Ovary (tissue), 9 donors: ENCODE data around the gene DHX9. TPM values are rescaled to one million over a fixed set of nuclear protein-coding genes. Genes with fewer than 3 reads are reported as not detected.

Experiments used
- DNase-seq, 5 donors: peaks; one replicate each; pipeline ENCODE4 v3.0.0-alpha.2; 2019 to 2020
- H3K27ac ChIP-seq, 2 donors: fragments of 200-600 bp; one replicate each; pipeline versions ENCODE4 v1.5.1 to v1.8.0; 2019 to 2022
- H3K27me3 ChIP-seq: fragments of 200-600 bp; one replicate; pipeline ENCODE4 v1.8.0; 2022
- H3K36me3 ChIP-seq: fragments of 200-600 bp; sonication (generic); one replicate; pipeline ENCODE4 v1.5.1; 2019
- H3K4me1 ChIP-seq: one replicate; pipeline ENCODE4 v1.8.1; 2013; ENCODE audit warnings: mild to moderate bottlenecking, moderate library complexity; ENCODE audit not compliant: insufficient read depth
- H3K4me3 ChIP-seq: fragments of 200-600 bp; sonication (generic); one replicate; pipeline ENCODE4 v1.5.1; 2017
- H3K9me3 ChIP-seq, 2 donors: fragments of 200-600 bp in 1 of 2; sonication (generic) in 1 of 2; one replicate each; pipeline versions ENCODE4 v1.5.1 to v1.8.1; 2013 to 2019; ENCODE audit warnings: mild to moderate bottlenecking in 1 of 2, moderate library complexity in 1 of 2
- CTCF ChIP-seq, 3 donors: fragments of 450-650 bp in 2 of 3; fragments of 200-600 bp in 1 of 3; IDR thresholded peaks; one replicate each; pipeline versions ENCODE4 v1.5.1 to v1.8.0; 2016 to 2022; ENCODE audit warnings: antibody characterized with exemption in 3 of 3, mild to moderate bottlenecking in 1 of 3
- EP300 ChIP-seq: sonication (generic); formaldehyde crosslinking; IDR thresholded peaks from one replicate; pipeline ENCODE4 v1.6.1; 2017; ENCODE audit warnings: antibody characterized with exemption
- POLR2A ChIP-seq: fragments of 450-650 bp; IDR thresholded peaks from one replicate; pipeline ENCODE4 v1.6.1; 2017; ENCODE audit warnings: antibody characterized with exemption, mild to moderate bottlenecking, moderate library complexity
- WGBS, 3 donors: extraction: QIAGEN DNeasy Blood & Tissue Kit in 1 of 3; methylation state at CpG; one replicate each; pipeline versions ENCODE4 v1.1.5 to v1.1.7; 2013 to 2017; 5-methylcytosine and 5-hydroxymethylcytosine counted together
- intact Hi-C, 4 donors: fragments of 100-400 bp; cut with DNase I; formaldehyde crosslinking; loops; one replicate each; pipeline versions ENCODE4 v1.11.0 to v1.15.1; 2022 to 2023
- polyA plus RNA-seq, 2 donors: library from polyadenylated mRNA; stranded (reverse); fragments of 200-250 nt in 1 of 2; fragments of 350-450 nt in 1 of 2; fragmentation: Illumina TruSeq in 1 of 2; extraction: RNeasy Lipid Tissue Mini Kit (QIAGEN cat#74804) in 1 of 2; gene quantifications; one replicate each; pipeline ENCODE4 v1.2.3, GENCODE V29; 2013 to 2014
- total RNA-seq, 7 donors: library from RNA; depleted of rRNA in 2 of 7; stranded (reverse); fragments of >200 nt in 2 of 7; fragmentation: NEBNext Ultra II Directional in 3 of 7; extraction: Animal tissue kit (Norgen Biotek cat#: 25700) in 3 of 7; gene quantifications; one replicate each; pipeline versions ENCODE4 v1.1.0 to v1.2.4, GENCODE V29; 2016 to 2023
- donor health status: DM: no; HTN: no; CAD: no; lungs with moderate emphysema.
- donor health status: DM: no; HTN: no; CAD: no.
- donor health status: Bipolar disorder and iron deficiency.
- donor health status: DM: yes; HTN: yes; CAD: no.
- donor health status: DM: no; HTN: no; CAD: no.
- donor health status: DM: yes; HTN: yes; CAD: no.

The DHX9 gene
- total and polyA plus RNA-seq, 9 donors, result 70.6 to 168 (median 135) TPM

GRCh38 chr1:182927693-182928433, 88.7 kb downstream of the DHX9 start:
- TF ChIP-seq EP300 (no peak), POLR2A (no peak), CTCF (IDR thresholded peaks at IDR 0.05) (no peak)
- no peaks in the 10 kb centered on the region for H3K27me3 ChIP-seq
- no peak for DNase-seq
- H3K9me3 ChIP-seq, result no peaks in the 10 kb centered on the region
- H3K36me3 ChIP-seq, result no peaks in the 10 kb centered on the region
- no peak overlapping the region for H3K4me3 ChIP-seq
- intact Hi-C loops, result no loop called here
- 85 to 89% (median 86%) methylated on average over 1 of the region's 1 CpG for WGBS, 3 donors
- H3K4me1 ChIP-seq, result no peaks in the 10 kb centered on the region
- H3K27ac ChIP-seq, result no peak overlapping the region

- Histone ChIP-seq H3K4me1 (no peaks in the 10 kb centered on the region), H3K36me3 (no peaks in the 10 kb centered on the region), H3K27me3 (no peaks in the 10 kb centered on the region), H3K9me3 (no peaks in the 10 kb centered on the region), H3K4me3 (no peak overlapping the region), H3K27ac (no peak overlapping the region)
- 63 to 83% (median 72%) methylated on average over 1 of the region's 1 CpG for WGBS, 3 donors
- DNase-seq, result no peak
- intact Hi-C loops, result no loop called here
- TF ChIP-seq EP300, result no peak
- TF ChIP-seq CTCF (IDR thresholded peaks at IDR 0.05), result no peak
- TF ChIP-seq POLR2A, result no peak
These were observed 91.8 kb downstream of the DHX9 start for GRCh38 chr1:182930985-182931384.

- no peak for DNase-seq
- Histone ChIP-seq H3K27me3 (no peaks in the 10 kb centered on the region), H3K27ac (no peak overlapping the region)
These were observed 96.6 kb downstream of the DHX9 start for GRCh38 chr1:182935716-182936115.

More at GRCh38 chr1:182935716-182936115, 96.6 kb downstream of the DHX9 start:
- TF ChIP-seq POLR2A (no peak), EP300 (no peak), CTCF (IDR thresholded peaks at IDR 0.05) (no peak)
- Histone ChIP-seq H3K4me3 (no peak overlapping the region), H3K9me3 (no peaks in the 10 kb centered on the region), H3K4me1 (no peaks in the 10 kb centered on the region), H3K36me3 (no peaks in the 10 kb centered on the region)
- intact Hi-C loops, result no loop called here

Other genes with a start within 250 kb of the DHX9 start
- 1 to 10 TPM; 1.1 to 7.4 (median 2.5) TPM for gene RGS16, start 235.0 kb upstream of the DHX9 start, total RNA-seq
- 1 to 10 TPM; 3.8 to 4.3 TPM for gene RGS16, start 235.0 kb upstream of the DHX9 start, polyA plus RNA-seq
- 1 to 10 TPM in 1 of 7 donors, under 1 TPM in 5, not detected in 1; 0.12 to 1.7 (median 0.25) TPM for gene RGS8, start 154.8 kb upstream of the DHX9 start, total RNA-seq
- 1 to 10 TPM in 1 of 2 donors, under 1 TPM in 1; 0.38 to 4.8 TPM for gene RGS8, start 154.8 kb upstream of the DHX9 start, polyA plus RNA-seq
- 10 to 100 TPM in 1 of 7 donors, 1 to 10 TPM in 6; 2.3 to 26.0 (median 3.7) TPM for gene NPL, start 49.6 kb upstream of the DHX9 start, total RNA-seq
- 10 to 100 TPM in 1 of 2 donors, 1 to 10 TPM in 1; 3.4 to 23.5 TPM for gene NPL, start 49.6 kb upstream of the DHX9 start, polyA plus RNA-seq
- not detected for gene SHCBP1L, start 113.8 kb downstream of the DHX9 start, total RNA-seq
- gene SHCBP1L, start 113.8 kb downstream of the DHX9 start, polyA plus RNA-seq, result not detected
- 10 to 100 TPM; 59.9 to 97.3 (median 85.2) TPM for gene LAMC1, start 184.1 kb downstream of the DHX9 start, total RNA-seq
- gene LAMC1, start 184.1 kb downstream of the DHX9 start, polyA plus RNA-seq, result 100 to 1,000 TPM in 1 of 2 donors, 10 to 100 TPM in 1; 51.3 to 205 TPM